NOMO-1 treated with DMSO at 0.1 percent for 48 hours (cell line): ENCODE data around the gene ARID5B.
A peak's percentile ranks its signal among the peaks of the same experiment; 100 is the strongest.

Experiments used
- DNase-seq: peaks from one replicate; lab custom pipeline; 2025; ENCODE audit not compliant: unreplicated experiment; lab: John Stamatoyannopoulos, UW

Gene ARID5B

DNA sequence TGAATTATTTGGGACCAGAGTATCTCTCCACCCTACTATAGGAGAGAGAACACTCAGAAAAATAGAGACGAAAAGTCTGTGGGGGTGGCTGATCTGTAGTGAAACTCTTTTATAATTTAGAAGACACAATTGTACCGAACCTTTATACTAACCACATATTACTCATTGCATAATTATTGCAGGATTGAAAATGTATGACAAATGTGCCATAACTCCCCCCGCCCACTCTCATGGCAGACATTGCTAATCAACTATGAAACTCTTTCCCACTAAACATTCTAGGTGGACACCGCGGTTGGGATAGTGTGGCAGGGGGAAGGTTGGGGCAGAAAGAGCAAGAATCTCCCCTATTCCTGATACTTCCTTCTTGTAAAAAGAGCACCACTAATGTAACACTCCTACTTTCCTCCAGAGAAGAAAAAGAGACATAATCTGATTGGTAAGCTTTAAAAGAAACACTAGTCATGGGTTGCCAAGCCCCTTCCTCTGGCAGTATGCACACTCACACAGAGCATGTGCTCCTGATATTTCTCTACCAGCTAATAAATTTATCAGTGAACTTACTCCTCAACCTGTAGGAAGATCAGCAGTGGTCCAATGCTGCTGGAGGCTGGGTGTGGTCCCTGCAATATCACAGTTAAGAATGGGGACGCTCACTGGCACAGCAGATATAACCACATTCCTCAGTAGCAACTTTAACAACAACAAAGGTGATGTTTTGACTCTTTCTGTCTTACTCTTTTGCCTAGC is 18.7 kb upstream of the ARID5B start:
- no peak for DNase-seq

DNA sequence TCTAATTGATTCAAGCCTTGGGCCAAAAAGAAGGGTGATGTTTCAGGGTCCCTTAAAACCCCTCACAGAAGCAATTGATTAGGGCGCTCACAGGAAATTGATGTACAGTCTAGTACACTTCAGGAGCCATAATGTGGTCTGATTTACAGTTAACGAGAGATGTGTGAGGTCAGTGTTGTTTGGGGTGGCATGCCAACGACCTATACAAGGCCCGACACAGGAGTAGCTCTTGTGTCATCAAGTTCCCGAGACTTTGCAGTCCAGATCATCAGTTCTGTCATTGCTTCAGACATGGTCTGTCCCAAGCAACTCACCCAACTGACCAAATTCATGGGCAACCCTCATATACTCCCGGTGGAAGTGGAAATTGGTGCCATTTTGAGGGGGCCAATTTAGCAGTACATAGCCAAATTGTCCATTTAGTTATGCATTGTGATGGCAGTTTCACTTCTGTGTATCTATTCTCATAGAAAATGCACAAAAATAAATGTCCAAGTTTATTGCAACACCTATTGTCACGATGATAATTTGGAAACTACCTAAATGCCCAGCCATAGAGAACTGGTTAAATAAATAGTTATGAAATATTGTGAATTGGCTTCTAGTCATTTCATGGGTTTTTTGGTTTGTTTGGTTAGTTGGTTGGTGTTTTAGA is 18.0 kb upstream of the ARID5B start:
- peak; percentile 34 for DNase-seq

DNA sequence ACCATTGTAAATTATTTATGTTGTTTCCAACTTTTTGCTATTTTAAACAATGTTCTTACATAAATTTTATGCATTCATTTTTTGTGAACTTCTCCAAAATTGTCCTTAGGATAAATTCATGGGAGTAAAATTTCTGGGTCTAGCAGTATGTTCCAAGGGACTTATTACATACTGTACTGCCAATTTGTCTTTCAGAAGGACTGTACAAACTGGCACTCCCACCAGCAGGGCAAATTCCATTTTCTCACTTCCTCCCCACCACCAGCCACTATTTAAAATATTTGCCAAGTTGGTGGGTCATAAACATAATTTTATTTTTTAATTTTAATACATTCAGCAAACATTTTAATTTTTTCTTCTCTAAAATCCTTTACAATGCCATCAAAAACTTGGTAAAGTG is 13.7 kb upstream of the ARID5B start:
- no peak for DNase-seq

DNA sequence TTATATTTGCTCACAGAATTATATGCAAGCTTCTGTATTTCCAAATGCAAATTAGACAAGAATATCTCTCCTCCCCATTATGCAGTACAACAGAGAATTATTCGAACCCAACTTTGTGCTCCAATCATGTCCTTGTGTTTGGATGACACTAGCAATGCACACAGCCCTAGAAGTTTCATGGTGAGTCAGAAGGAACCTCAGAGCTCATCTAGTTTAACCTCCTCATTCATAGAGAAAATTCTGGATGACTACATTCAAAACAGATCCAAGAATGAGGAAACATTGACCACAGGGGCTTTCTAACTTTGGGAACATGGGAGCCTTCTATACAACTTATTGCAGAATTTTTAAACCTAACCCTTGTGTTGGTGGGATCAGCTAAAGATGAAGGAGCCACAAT is 12.8 kb upstream of the ARID5B start:
- DNase-seq, result no peak

DNA sequence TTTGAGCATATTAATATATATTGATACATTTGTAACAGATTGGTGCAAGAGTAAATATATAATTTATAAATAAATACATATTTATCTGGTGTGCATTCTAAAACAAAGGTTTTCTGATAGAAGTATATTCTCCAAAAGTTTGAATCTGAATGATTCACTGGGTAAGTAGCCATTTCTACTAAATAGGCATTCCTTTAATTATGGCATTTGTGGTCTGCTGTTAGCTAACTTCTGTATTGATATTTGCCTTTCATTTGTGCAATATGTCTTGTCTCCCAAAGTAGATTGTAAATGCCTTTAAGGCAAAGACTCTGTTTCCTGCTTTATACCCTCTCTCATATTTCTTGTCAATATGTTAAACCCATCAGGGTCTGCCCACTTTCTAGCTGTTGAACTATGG is 11.1 kb upstream of the ARID5B start:
- no peak for DNase-seq

DNA sequence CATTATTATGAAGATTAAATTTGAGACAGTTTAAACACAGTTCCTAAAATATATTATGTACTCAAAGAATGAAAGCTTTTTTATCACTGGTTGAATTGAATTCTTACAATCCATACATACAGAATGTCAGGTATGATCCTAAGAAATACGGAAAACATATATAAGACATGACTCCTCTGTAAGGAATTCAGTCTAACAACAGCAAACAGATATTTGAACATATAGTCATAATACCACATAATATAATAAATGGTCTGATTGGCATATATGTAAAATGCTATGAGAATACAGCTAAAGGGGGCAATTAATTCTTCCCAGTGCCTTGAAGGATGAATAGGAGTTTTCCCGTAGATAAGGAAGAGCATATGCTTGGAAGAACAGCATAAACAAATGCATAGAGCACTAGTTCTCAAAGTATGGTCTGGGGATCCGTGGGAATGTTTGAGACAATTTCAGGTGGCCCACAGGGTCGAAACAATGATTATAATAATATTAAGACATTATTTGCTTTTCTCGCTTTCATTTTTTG is 10.6 kb upstream of the ARID5B start:
- no peak for DNase-seq

DNA sequence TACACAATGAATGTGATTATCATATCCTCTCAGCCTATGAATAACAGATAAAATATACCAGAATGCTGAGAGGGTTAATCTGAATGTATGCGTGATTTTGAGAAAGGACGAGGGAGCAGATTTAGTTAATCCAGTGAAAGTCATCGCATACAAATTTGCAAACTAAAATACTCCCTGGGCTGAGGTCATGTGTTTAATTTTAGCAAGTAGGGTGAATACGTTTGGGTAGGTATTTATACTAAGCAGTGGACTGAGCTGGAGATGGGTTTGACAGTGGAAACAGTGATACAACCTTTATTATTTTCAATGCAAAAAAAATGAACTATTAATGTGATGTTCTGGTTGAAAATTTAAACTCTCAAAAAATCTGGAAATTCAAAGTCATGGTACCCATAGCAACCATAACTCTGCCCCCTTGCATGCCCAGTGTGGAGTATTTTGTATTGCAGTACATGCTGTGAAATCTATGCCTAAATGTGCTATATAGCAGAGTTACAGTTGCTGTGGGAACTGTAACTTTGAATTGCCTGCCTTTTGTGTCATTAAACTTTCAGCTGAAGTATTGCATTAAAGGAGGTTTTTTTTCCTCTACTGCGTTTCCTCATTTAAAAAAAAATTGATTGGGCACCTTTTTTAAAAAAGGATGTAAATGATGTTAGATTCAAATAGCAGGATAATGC is 9.5 kb upstream of the ARID5B start:
- DNase-seq, result no peak

DNA sequence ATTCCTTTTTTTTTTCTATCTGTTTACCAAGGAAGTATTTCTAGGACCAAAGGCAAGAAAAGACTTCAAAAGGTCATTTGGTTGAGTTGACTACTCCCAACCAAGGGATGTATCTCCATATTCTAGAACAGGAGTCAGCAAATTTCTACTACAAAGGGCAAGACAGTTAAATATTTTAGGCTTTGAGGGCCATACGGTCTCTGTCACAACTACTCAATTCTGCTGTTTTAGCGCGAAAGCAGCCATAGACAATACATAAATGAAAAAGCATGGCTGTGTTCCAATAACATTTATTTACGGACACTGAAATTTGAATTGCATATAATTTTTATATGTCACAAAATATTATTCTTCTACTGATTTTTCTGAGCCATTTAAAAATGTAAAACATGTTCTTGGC is 8.5 kb upstream of the ARID5B start:
- no peak for DNase-seq

DNA sequence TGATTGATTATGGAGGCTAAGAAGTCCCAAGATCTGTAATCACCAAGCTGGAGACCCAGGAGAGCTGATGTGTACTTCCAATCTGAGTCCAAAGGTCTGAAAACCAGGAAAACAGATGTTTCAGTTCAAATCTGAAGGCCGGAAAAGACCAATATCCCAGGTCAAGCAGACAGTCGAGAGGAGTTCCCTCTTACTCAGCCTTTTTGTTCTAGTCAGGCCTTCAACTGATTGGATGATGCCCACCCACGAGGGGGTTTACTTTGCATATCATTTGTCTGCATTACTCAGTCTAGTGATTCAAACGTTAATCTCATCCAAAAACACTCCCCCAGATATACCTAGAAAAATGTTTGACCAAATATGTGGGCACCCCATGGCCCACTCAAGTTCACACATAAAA is 7.4 kb upstream of the ARID5B start:
- no peak for DNase-seq

DNA sequence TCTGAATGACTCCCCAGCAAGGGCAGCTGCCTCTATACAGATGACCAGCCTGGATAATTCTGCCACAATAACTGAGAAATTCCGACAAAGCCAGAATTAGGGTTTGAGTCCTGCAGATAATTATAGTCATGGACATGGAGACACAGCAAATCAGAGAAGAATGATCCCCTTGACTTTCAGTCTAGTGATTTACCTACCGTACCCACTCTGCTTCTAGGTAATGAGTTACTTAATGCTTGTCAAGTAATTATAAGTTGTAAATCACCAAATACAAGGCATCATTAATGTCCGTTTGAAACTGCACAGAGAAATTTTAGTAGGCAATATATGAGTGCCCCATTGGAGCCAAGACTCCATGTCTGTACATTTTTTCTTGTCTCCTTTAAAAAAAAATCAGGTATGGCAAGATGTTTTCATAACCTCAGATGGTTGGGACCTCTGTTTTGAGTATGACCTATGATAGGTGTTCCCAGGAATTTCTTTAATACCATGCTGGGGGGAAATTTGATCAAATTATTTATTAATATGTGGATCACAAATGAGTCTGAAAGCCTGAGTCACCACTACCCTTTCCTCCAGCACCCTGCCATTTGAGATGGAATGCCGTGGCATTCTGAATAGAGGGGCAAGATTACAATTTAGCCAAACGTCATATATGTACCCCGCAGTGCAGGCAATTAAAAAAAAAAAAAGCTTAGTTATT is 5.5 kb upstream of the ARID5B start:
- DNase-seq, result no peak

DNA sequence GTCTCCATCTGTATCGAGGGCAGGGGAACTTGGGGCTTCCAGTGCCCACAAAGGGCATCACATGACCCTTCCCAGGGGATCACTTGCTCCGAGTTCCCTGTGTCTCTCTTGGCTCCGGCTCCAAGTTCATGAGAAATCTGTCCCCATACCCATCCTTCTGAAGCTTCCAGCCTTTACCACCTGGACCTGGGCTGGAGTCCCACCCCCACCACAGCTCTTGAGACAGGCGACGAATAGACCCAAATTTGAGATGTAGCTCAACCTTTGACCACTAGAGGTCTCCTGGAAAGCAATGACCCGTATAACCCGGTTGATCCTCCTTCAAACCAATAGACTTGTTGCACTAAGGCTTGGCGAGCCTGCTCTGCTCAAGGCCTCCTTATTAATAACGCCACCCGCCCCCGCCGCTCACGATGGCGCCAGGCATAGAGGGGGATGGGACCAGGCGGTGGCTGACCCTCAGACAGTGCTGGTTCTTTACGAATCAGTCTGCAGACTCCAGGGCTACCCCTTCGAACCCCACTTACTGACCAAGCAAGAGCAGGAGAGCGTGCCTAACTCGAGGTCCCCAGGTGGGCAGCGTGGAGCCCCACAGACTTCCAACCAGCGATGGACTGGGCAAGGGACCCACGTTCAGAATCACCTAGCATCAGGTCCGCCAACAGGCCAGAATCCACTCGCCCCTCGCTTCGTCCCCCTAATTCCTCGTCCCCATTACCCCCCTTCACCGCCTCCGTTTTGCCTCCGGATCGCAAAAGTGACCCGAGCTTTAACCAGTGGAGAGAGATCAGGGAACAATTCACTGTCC is 4.4 kb upstream of the ARID5B start:
- peak; percentile 82 for DNase-seq

DNA sequence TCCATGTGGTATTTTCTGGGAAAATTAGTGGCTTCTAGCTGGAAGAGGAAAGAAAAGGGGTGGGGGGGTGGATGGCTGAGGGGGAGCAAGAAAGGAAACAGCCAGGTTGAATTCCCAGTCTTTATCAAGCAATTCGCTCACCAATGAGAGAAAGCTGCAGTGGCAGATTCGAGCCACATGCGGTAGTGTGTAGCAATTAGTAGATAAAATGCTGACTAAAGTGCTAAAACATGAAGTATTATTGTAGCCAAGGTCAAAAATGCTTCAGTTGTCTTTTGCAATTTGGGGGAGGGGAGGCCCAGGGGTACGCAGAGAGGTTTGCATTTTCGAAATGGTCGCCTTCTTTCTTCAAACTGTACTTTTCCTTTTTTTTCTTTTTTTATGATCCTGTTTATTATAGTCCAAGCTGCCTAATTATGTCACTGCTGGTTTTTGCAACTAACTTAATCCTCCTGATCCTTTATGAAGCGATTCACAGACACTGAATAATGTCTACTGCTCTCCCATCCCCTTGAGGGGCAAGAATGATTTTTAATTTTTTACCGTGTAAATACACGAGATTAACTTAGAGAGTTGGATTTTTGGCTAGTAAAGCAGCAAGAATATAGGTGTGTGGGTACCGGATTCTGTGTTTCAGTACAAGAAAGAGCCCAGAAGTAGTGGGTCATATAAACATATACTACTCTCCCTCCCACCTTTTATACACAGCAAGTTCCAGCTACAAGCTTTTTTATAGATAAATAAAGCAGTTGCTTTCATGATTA is 3.6 kb upstream of the ARID5B start:
- DNase-seq, result peak; percentile 36

DNA sequence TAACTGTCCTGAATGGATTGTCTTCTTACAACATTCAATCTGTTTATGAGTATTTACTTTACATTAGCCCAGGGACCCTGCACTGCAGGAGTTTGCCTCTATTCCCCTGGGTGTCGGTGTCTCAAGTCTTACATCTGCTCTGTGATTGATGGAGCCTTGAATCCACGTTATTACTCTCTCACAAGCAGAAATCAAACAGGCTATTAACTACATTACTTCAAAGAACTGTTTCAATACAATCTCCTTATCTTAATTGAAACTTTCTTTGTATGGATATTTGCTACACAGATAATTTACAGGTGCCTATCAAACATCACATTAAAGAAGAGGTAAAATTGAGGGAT is 3.1 kb upstream of the ARID5B start:
- DNase-seq, result no peak

DNA sequence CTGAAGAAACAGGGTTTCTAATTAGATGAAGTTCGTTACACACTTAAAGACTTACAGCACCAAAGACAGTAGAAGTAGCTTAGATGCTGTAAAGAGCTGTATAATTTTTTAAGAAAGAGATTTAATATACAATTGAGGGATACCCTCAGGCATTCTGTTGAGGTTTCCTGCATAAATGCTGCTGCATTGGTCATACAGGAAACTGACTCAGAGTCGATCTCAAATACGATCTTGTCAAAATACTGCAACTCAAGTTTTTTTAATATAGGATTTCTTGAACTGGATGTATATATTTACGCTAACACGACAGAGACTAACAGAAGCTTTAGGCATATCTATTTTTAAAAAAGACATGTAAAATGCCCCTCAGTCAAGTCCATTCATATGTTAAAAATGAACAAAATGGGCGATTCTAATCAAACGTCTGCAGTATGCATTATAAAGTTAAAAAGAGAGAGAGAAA is 2.4 kb upstream of the ARID5B start:
- peak; percentile 32 for DNase-seq

DNA sequence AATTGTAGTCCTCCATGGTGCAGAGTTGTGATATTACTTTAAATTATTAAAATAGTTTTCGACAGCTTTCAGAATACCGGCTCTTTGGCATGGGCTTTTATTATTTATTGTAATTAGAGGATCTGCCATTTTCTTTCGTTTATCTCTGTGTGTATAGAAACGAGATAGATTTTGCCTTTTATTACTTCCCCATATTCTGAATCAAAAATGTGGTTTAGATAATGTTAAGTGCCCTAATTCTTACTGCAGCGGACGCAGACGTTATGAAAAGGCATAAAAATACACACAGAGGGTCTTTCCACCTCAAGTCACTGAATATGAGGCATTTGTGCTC is 1.9 kb upstream of the ARID5B start:
- DNase-seq, result no peak

DNA sequence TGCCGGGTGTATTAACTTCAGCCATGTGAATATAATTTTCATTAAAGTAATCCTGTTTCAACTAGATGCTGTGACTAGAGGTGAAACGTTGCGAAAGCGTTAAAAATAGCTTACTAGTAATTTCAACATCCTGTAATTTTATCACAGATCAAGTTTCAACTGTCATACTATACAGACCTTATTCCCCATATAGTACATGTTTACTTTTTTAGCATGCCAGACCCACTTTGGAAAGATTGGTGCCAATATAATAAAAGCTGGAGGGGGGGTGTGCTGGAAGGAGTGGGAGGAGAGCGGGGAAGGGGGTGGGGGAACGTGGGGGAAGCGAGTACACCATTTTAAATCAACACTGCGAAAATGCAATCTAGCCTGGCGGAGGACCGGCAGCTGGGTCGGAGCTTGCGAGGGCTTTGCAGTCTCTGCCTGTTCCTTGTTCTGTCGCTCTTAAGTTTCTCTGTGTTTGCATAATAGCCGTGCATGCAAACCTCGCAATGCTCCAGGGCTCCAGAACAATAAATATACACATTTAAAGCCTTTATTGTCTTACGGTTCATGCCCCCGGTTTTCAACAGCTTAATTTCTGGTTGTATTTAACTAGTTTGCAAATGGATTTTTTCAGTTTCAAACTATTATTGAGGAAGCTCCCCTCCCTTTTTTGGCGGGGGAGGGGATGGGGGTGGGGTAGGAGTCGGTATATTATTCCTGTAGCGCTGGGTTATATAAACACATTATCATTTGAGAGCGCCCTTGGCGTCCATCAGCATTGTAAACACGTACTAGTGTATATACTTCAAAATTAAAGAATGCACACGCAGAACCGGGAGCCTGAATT is 1.3 kb upstream of the ARID5B start:
- peak; percentile 94 for DNase-seq

DNA sequence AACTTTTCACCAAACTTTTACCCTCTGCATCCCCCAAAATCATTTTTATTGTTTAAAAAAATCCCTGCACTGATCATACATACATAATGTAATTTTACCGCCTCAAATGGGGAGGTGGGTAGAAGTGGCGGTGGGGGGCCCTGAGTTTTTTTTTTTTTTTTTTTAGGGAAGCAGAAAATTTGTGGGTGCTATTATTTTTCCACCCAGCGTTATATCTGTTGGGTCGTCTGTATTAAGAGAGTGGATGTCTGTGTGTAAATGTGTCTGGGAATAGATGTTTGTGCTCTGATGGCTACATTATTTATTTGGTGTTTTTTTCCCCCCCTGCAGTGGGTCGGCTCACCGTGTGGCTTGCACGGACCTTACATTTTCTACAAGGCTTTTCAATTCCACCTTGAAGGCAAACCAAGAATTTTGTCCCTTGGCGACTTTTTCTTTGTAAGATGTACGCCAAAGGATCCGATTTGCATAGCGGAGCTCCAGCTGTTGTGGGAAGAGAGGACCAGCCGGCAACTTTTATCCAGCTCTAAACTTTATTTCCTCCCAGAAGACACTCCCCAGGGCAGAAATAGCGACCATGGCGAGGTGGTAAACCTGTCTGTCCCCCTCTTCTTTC is 438 bp downstream of the ARID5B start:
- DNase-seq, result no peak

DNA sequence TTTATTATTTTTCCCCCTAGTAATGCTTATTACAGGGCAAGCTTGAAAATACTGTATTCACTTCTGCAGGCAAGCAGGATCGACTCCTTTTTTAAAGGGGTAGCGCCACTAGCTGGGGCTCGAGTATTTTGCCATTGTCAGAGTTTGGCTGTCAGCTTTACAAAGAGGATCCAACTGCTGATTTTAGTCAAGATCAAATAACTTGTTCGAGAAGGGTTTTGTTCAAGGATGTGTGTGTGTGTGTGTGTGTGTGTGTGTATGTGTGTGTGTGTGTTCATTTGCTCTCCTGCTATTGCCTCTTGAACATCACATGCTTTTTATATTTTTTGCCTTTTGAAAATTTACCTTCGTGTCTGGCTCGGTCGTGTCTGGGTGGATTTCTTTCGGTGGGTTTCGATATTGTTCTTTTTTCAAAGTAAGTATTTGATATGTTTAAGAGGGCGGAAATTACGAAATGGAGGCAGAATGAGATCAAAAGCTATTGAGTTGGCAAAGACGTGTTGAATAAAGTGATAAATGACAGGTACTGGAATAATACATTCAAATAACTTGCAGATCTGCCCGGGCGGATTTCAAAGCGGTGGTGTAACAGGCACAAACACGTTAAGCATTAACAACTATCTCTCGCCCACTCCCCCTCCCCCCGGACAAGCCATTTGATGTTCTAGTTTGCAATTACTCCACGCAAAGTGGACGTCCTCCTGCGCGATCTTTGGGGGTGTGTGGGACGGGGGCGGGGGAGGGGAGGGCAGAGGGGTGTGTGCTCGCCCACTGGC is 1.1 kb downstream of the ARID5B start:
- peak; percentile 79 for DNase-seq
